IPS-11a (cell line): ENCODE measurements around the gene UBXN1.
"Not testable (repeated sequence)": the region's sequence is repeated elsewhere in the genome, so short reads cannot be mapped to it uniquely, and the experiment has no call there.

ENCODE experiments used
- H3K4me3 ChIP-seq: one replicate; pipeline ENCODE4 v1.5.1; 2013; ENCODE audit warnings: low read depth, low read length, control low read depth

UBXN1 gene

GRCh38 chr11:62708793-62709192 is 29.9 kb upstream of the UBXN1 start:
- H3K4me3 ChIP-seq: peak overlapping the region; percentile 73

GRCh38 chr11:62708392-62708791 is 29.5 kb upstream of the UBXN1 start:
- H3K4me3 ChIP-seq: no peak overlapping the region

- peak within 1 kb of the TSS; percentile 86 for H3K4me3 ChIP-seq
Observed at GRCh38 chr11:62707277-62707861, 28.5 kb upstream of the UBXN1 start, which contains the start of the genes BSCL2 and GNG3. Gene BSCL2, minus strand, starts transcription at chr11:62707424. Its CDS starts 229 bp downstream, at chr11:62707195. Gene GNG3, plus strand, starts transcription at chr11:62707676. Its CDS starts 620 bp downstream, at chr11:62708296.

GRCh38 chr11:62706850-62707247 is 28.0 kb upstream of the UBXN1 start:
- H3K4me3 ChIP-seq: peak overlapping the region; percentile 86

GRCh38 chr11:62705880-62706849 is 27.3 kb upstream of the UBXN1 start:
- H3K4me3 ChIP-seq: peak overlapping the region; percentile 86

- H3K4me3 ChIP-seq: peak overlapping the region; percentile 86
Observed at GRCh38 chr11:62705413-62705812, 26.5 kb upstream of the UBXN1 start.

GRCh38 chr11:62703921-62704320 is 25.0 kb upstream of the UBXN1 start:
- H3K4me3 ChIP-seq: not testable (repeated sequence)

- no peak overlapping the region for H3K4me3 ChIP-seq
Observed at GRCh38 chr11:62702246-62702645, 23.4 kb upstream of the UBXN1 start.

- H3K4me3 ChIP-seq: no peak overlapping the region
Observed at GRCh38 chr11:62694455-62695167, 15.7 kb upstream of the UBXN1 start.

GRCh38 chr11:62693624-62694023 is 14.8 kb upstream of the UBXN1 start:
- not testable (repeated sequence) for H3K4me3 ChIP-seq

GRCh38 chr11:62689421-62690183 is 10.7 kb upstream of the UBXN1 start, which contains the start of gene LRRN4CL:
Gene LRRN4CL, minus strand, starts transcription at chr11:62689530. Its CDS starts 1,022 bp downstream, at chr11:62688508.
- no peak within 1 kb of the TSS for H3K4me3 ChIP-seq

- H3K4me3 ChIP-seq: no peak overlapping the region
Observed at GRCh38 chr11:62688491-62688890, 9.6 kb upstream of the UBXN1 start.

- H3K4me3 ChIP-seq: no peak overlapping the region
Observed at GRCh38 chr11:62687508-62688396, 8.9 kb upstream of the UBXN1 start.

GRCh38 chr11:62682518-62682917 is 3.6 kb upstream of the UBXN1 start:
- no peak overlapping the region for H3K4me3 ChIP-seq

GRCh38 chr11:62680825-62681240 is 2.0 kb upstream of the UBXN1 start:
- no peak overlapping the region for H3K4me3 ChIP-seq

- peak overlapping the region; percentile 92 for H3K4me3 ChIP-seq
Observed at GRCh38 chr11:62678433-62678769, 472 bp downstream of the UBXN1 start.

GRCh38 chr11:62677714-62678113 is 1.2 kb downstream of the UBXN1 start:
- H3K4me3 ChIP-seq: no peak overlapping the region

- no peak overlapping the region for H3K4me3 ChIP-seq
Observed at GRCh38 chr11:62677156-62677555, 1.7 kb downstream of the UBXN1 start.

GRCh38 chr11:62676698-62677097 is 2.2 kb downstream of the UBXN1 start:
- H3K4me3 ChIP-seq: no peak overlapping the region

GRCh38 chr11:62675415-62675814 is 3.5 kb downstream of the UBXN1 start:
- not testable (repeated sequence) for H3K4me3 ChIP-seq
